ENCODE measurements around the gene CDCA5. TPM values are rescaled to one million over a fixed set of nuclear protein-coding genes. Genes with fewer than 3 reads are reported as not detected.

Gene CDCA5
- total RNA-seq, 1 experiment from 2014 or later, result 72.1 TPM

DNA sequence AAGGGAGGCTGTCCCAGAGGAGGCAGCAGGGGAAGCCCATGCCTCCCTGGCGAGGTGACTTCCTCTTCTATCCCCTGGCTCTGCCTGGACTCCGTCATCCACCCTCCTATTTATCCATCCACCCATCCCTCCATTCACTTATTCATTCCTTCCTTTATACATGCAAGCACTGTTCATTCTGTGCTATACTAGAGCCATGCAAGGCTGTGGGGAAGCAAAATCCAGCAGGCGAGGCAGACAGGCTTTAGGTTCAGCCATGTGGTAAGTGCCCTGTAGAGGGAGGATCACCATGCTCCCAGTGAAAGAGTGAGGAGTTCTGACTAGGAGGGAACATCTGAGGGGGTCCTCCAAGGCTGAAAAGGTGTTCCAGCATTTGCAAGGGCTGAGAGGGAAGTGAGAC lies 24.3 kb downstream of the CDCA5 start:
- Histone ChIP-seq H3K4me3 (replicated peaks in 1 of 2; ENCODE audit: low read depth in 1 of 2, low read length in 2 of 2) (no peak overlapping the region), H3K4me1 (ENCODE audit: control insufficient read depth in 1 of 2, insufficient read depth in 2 of 2, low read length in 2 of 2) (no peaks in the 10 kb centered on the region), H4K20me1 (ENCODE audit: insufficient read depth) (no peaks in the 10 kb centered on the region), H3K9me2 (ENCODE audit: insufficient read depth) (no peaks in the 10 kb centered on the region), H3K79me2 (ENCODE audit: insufficient read depth, low read length) (no peaks in the 10 kb centered on the region), H3K27me3 (ENCODE audit: insufficient read depth, low read length) (no peaks in the 10 kb centered on the region), H3K9me3 (ENCODE audit: control insufficient read depth in 1 of 2, insufficient read depth in 1 of 2, low read depth in 1 of 2, low read length in 2 of 2) (no peaks in the 10 kb centered on the region), H3K9ac (ENCODE audit: low read length) (no peak overlapping the region), H3K36me3 (ENCODE audit: control insufficient read depth in 1 of 2, insufficient read depth in 2 of 2, low read length in 2 of 2) (no peaks in the 10 kb centered on the region), H2AFZ (ENCODE audit: low read depth, low read length, poor library complexity, severe bottlenecking) (no peak overlapping the region), H3K27ac (ENCODE audit: low read depth, low read length) (no peak overlapping the region), H3K4me2 (ENCODE audit: low read length) (no peak overlapping the region)
- POLR2A ChIA-PET, result no interaction called here
- no peak for DNase-seq (ENCODE audit: low read depth, low spot score)
- intact Hi-C loops (cut with micrococcal nuclease), result no loop called here
- CTCF ChIA-PET, result no interaction called here
- no peak for ATAC-seq
- RAD21 ChIA-PET (ENCODE audit: low non-redundant PET in 1 of 2, low total read pairs in 2 of 2, uncharacterized antibody in 2 of 2, unreplicated experiment in 2 of 2), result no interaction called here
- BruUV-seq (replicated peaks), result no TSS peak
- TF ChIP-seq MAX (IDR thresholded peaks at IDR 0.05) (no peak), FOSL1 (IDR thresholded peaks at IDR 0.05; ENCODE audit: low read depth) (no peak), POLR2AphosphoS5 (IDR thresholded peaks at IDR 0.05; ENCODE audit: low read depth, low read length) (no peak), EZH2phosphoT487 (IDR thresholded peaks at IDR 0.05; ENCODE audit: borderline replicate concordance) (no peak), ZFX (IDR thresholded peaks at IDR 0.05) (no peak), POLR2A (IDR thresholded peaks at IDR 0.05; ENCODE audit: borderline replicate concordance, extremely low read depth, insufficient read depth, insufficient read length) (no peak)

DNA sequence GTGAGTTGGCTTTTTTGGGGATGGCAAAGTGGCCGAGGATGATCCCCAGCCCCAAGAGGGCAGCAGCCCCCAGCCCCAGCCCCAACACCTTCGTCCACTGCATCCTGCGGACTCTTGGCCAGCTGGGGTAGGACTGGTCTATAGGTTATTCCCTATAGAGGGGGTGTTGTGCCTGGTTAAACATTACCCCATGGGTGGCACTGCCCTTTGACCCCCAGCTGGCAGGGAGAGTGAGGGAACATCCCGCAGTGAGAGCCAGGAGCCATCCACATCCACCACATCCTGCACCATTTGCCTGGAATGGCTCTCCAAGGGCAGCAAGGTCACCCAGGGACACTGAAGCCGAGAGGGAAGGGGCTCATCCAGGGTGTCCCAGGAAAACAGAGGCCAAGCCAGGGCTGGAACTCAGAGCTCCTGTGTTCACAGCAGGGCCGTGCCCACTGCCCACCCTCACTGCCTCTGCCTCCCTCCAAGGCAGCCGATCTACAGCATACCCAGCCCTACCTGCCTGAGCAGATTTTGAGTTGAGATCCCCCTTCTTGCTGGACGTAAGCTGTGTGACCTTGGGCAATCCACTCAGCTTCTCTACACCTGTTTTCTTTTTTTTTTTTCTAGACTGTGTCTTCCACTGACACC lies 25.3 kb downstream of the CDCA5 start, which contains the start of gene NAALADL1:
Gene NAALADL1 (minus strand): TSS at position 135 of the 636 bp plus-strand sequence. CDS start 32 bp downstream, at position 103.
- no peak for DNase-seq (ENCODE audit: low read depth, low spot score)
- Histone ChIP-seq H3K4me1 (ENCODE audit: control insufficient read depth in 1 of 2, insufficient read depth in 2 of 2, low read length in 2 of 2) (no peaks in the 10 kb centered on the region), H3K27ac (ENCODE audit: low read depth, low read length) (no peak within 1 kb of the TSS), H3K4me2 (ENCODE audit: low read length) (no peak within 1 kb of the TSS), H3K4me3 (replicated peaks in 1 of 2; ENCODE audit: low read depth in 1 of 2, low read length in 2 of 2) (no peak within 1 kb of the TSS), H3K79me2 (ENCODE audit: insufficient read depth, low read length) (no peaks in the 10 kb centered on the region), H3K27me3 (ENCODE audit: insufficient read depth, low read length) (no peaks in the 10 kb centered on the region), H3K9me2 (ENCODE audit: insufficient read depth) (no peaks in the 10 kb centered on the region), H3K9me3 (ENCODE audit: control insufficient read depth in 1 of 2, insufficient read depth in 1 of 2, low read depth in 1 of 2, low read length in 2 of 2) (no peaks in the 10 kb centered on the region), H4K20me1 (ENCODE audit: insufficient read depth) (no peaks in the 10 kb centered on the region), H3K9ac (ENCODE audit: low read length) (no peak within 1 kb of the TSS), H2AFZ (ENCODE audit: low read depth, low read length, poor library complexity, severe bottlenecking) (no peak within 1 kb of the TSS), H3K36me3 (ENCODE audit: control insufficient read depth in 1 of 2, insufficient read depth in 2 of 2, low read length in 2 of 2) (no peaks in the 10 kb centered on the region)
- POLR2A ChIA-PET, result no interaction called here
- intact Hi-C loops (cut with micrococcal nuclease), result no loop called here
- no peak for ATAC-seq
- BruUV-seq (replicated peaks), result no TSS peak
- CTCF ChIA-PET, result no interaction called here
- TF ChIP-seq SRF (IDR thresholded peaks at IDR 0.05; ENCODE audit: low read depth) (no peak), ELF1 (IDR thresholded peaks at IDR 0.05; ENCODE audit: borderline replicate concordance, low read depth) (no peak), ZFX (IDR thresholded peaks at IDR 0.05) (no peak), TCF7L2 (IDR thresholded peaks at IDR 0.05; ENCODE audit: borderline replicate concordance, extremely low read depth, insufficient read depth, insufficient read length) (no peak), CBX3 (IDR thresholded peaks at IDR 0.05; ENCODE audit: low read depth) (no peak), YY1 (IDR thresholded peaks at IDR 0.05; ENCODE audit: extremely low read depth, insufficient replicate concordance, low read depth, low read length) (no peak), EZH2phosphoT487 (IDR thresholded peaks at IDR 0.05; ENCODE audit: borderline replicate concordance) (no peak), ZNF274 (IDR thresholded peaks at IDR 0.05; ENCODE audit: low read depth, low read length) (no peak)
- RAD21 ChIA-PET (ENCODE audit: low non-redundant PET in 1 of 2, low total read pairs in 2 of 2, uncharacterized antibody in 2 of 2, unreplicated experiment in 2 of 2), result no interaction called here
